GM21576 (cell line): ENCODE data around the gene ELMO1.

Source experiments
- ATAC-seq: cut with Tn5 transposase; IDR thresholded peaks from one replicate; pipeline ENCODE4 v1.9.1; 2021; ENCODE audit warnings: mild to moderate bottlenecking, moderate library complexity; ENCODE audit not compliant: unreplicated experiment

The ELMO1 gene

DNA sequence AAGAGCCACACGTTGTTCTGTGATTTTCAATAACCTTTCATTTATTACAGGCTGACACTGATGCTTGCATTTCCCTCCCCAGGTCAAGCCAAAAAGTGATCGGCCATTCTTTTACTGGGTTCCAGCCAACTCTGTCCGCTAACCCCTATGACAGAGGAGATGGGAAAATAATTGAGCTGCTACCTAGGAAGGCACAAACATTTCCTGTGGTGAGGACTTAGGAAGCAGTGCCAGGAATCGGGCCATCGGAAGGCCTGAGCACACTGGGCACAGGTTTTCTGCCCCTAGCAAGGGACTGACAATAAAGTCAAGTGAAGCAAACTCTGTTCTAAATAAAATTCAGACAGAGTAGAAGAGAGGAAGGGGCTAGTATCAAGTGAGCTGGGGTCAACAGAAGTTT lies 411.4 kb downstream of the ELMO1 start:
- no peak for ATAC-seq

DNA sequence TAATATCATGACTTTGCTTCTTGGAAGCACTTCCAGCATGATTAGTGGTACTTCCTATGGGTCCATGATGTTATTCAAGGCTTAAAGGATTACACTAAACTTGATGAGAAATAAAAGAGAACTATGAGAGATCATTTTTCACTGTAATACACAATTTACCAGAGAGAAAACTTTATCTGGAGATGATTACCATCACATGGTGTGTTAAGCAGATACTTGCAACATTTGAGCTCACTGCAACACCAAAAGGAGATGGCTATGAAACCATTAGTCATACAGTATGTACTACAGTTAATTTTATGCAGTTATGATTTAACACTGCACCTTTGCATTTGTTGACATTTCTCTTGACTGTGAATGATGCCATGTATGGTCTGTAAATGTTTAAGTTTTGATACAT lies 413.0 kb downstream of the ELMO1 start:
- no peak for ATAC-seq

GRCh38 chr7:37033141-37033540 lies 415.5 kb downstream of the ELMO1 start:
- no peak for ATAC-seq

DNA sequence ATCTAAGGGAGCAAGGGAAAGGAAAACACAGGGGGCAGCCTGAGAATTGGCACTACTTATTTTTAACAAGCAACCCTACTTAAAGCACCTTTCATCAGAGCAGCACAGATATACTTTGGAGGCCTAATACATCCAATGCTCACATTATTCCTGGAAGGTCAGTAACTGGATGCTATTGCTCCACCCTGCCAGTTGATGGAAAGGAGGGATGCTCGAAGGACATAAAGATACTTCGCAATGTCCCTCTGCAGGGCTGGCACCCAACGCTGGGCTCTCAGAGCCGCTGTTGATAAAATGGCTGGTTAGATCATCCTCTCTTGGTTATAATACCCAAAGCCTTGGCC lies 416.4 kb downstream of the ELMO1 start:
- no peak for ATAC-seq

GRCh38 chr7:37031571-37032257 lies 416.9 kb downstream of the ELMO1 start:
- no peak for ATAC-seq

DNA sequence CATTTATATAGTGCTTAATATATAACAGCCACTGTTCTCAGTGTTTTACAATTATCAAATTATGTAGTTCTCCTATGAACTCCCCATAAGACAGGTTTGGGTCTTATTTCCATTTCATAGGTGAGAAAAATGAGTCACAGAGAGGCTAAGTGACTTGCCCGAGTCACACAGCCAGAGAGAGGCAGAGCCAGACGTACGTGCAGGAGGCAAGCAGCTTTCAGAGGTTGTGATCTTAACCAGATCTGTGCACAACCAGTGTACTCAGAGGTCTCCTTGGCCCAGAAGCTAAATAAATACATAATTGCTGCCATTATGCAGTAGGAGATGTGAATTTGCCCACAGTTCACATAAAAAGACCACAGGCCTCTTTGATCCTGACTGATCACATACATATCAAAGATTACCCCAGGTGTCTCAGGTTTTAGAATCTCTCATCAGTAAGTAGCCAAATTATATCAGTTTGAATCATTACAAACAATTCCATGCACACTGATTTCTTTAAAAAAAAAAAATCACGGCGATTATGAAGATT lies 419.7 kb downstream of the ELMO1 start:
- no peak for ATAC-seq

DNA sequence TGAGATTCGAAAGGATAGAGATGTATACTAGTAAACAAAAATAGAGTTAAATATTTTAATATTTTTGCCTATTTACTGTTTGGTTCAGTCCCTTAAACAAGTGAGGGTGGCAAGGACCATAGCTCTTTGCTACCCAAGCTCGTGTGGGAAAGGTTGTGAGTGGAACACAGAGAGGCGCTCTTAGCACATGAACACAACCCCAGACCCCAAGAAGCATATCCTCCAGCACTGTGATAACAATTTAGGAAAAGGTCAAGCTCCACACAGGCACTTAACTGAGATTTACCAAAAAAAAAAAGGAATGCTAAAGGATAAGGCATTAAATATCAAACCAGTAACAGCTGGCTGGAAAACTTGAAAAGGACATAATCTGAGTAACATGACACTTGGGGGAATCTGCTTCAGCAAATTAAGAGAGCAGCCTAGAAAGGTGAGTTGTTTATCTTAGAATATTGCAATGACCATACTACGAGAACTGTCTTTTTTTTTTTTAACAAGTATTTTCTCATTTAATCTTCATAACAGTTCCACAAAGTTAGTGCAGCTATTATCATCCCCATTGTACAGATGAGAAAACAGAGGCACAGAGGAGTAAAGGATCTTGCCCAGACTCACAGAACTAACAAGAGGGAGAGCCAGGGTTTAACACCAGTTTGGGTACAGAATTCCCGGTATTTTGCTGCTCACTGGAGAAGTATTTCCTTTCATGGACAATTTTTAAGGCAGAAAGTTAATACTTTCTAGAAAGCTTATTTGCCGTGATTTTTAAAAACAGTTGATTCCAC lies 420.9 kb downstream of the ELMO1 start:
- no peak for ATAC-seq

DNA sequence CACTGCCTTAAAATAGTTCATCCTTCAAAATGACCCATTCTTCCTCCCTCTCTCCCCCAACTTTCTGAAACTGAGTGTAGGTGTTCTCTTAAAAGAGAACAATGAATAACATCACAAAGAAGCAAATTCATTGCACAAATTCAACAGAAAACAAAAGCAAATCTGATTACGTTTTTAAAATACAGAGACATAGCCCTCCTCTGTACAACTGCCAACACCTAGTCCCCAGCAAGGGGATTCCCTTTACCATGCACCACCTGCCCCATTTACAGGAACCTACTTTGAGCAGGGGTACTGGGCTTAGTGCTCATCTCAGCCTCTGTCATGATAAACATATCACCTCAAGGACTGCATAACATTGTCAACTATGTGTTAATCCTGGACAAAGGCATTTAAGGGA lies 421.6 kb downstream of the ELMO1 start:
- ATAC-seq = no peak

GRCh38 chr7:37018954-37019353 lies 429.7 kb downstream of the ELMO1 start:
- no peak for ATAC-seq

- ATAC-seq = no peak
Measured at GRCh38 chr7:37016064-37016878, 432.4 kb downstream of the ELMO1 start.

GRCh38 chr7:37015353-37016034 lies 433.2 kb downstream of the ELMO1 start:
- ATAC-seq = no peak

DNA sequence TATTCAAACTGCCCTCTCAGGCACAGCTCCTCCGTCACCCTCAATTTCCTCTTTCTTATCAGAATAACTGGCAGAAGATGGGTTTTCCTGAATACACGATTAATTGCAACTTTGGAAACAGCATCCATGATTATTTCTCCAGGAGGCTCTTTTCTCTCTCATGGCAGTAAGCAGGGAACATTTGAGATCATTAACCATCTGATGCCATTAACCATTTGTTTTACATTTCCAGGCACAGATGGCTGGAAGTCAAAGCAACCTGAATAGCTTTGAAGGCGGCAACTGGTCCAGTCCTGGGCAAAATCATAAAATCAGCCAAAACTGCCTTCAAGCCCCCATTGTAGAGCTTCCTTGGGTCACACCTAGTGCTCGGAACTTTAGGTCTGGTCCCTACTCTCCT lies 434.9 kb downstream of the ELMO1 start:
- ATAC-seq = no peak

DNA sequence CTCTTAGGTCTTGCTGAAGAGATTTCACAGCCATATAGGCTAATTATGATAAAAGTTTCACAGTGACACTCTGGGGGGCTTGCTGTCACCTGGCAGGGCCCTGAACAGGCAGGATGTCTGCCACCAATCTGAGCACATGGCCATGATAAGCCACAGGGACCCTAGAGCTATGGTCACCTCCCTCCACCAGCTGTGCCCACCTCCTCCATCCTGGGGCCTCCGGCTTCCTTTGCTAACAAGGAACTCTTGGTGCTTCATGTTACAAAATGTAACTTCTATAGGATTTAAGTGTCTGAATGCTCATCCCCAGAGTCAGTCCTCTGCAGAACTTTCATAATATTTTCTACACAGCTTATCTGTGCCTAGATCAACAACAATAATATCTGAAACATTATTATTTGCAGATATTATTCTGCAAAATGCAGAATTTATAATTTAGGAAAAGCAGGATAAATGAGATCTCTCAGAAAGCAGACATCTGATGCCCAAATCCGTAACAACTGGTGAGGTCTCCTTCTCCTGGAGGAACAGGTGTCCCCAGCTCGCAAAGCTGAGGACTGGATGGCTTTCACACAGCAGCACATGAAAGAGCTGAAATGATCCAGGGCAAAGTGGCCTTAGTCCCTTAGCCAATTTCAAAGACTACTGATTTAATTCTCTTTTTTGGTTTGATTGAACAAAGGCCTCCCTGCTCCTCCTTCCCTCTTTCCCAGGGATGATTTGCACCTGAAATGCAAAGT lies 437.3 kb downstream of the ELMO1 start:
- ATAC-seq = no peak

GRCh38 chr7:37009125-37009675 lies 439.5 kb downstream of the ELMO1 start:
- no peak for ATAC-seq

- no peak for ATAC-seq
Measured at GRCh38 chr7:37007691-37008090, 441.0 kb downstream of the ELMO1 start.

- no peak for ATAC-seq
Measured at GRCh38 chr7:37007268-37007667, 441.4 kb downstream of the ELMO1 start.

- ATAC-seq = no peak
Measured at GRCh38 chr7:37006764-37007163, 441.9 kb downstream of the ELMO1 start.

DNA sequence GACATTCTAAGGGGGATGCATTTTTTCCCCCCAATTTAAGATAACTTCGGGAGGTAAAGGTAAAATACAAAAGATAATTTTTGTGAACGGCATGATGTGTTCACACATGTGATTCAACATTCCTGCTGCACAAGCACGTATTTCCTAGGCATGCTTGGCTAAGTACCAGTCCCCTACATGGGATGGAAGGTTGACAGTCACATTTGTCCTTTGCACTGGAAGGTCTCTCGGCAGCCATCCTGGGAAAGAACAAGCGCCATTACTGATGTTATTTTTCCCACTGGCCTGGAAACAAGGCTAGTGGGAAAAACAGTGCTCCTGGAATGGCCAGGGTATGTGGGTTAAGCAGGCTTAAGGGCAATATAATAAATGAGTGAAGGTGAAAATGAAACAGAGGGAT lies 448.2 kb downstream of the ELMO1 start:
- no peak for ATAC-seq

GRCh38 chr7:36999626-37000485 lies 448.8 kb downstream of the ELMO1 start:
- ATAC-seq = no peak
